IMR-90 (cell line): ENCODE measurements around the gene MRPL54. TPM values are rescaled to one million over a fixed set of nuclear protein-coding genes. Genes with fewer than 3 reads are reported as not detected.

Experiments
- ATAC-seq: fragments of 200-7000 bp; cut with Tn5 transposase; 2 replicates; pipeline ENCODE4 v1.9.1; 2020; ENCODE audit warnings: low read depth, mild to moderate bottlenecking, moderate library complexity
- BruUV-seq: library from RNA; stranded (reverse); fragments of 400-500 nt; replicated peaks from 2 replicates; lab custom pipeline; 2021; lab: Mats Ljungman, UMichigan
- CTCF ChIA-PET: fragments of 300-600 bp; formaldehyde crosslinking; extraction: SDS; loops from one replicate; lab custom pipeline; 2021; ENCODE audit warnings: antibody characterized with exemption; lab: Yijun Ruan, JAX
- POLR2A ChIA-PET: fragments of 300-600 bp; sonication (Branson Sonifier 250); formaldehyde crosslinking; loops from one replicate; lab custom pipeline; 2022; ENCODE audit warnings: antibody characterized with exemption; ENCODE audit not compliant: unreplicated experiment; lab: Charles Lee
- DNase-seq: peaks from one replicate; pipeline ENCODE4 v3.0.0; 2013
- H2AFZ ChIP-seq: replicated peaks from 2 replicates; pipeline ENCODE3; 2013; ENCODE audit warnings: low read length, mild to moderate bottlenecking; ENCODE audit not compliant: poor library complexity
- H2AK5ac ChIP-seq: 2 replicates; pipeline ENCODE4 v1.6.1; 2013; ENCODE audit warnings: low read depth, low read length, inconsistent platforms
- H2AK9ac ChIP-seq: replicated peaks from 2 replicates; pipeline ENCODE3; 2013; ENCODE audit warnings: mild to moderate bottlenecking, low read depth, low read length, moderate library complexity; ENCODE audit not compliant: poor library complexity
- H2BK120ac ChIP-seq: 2 replicates; pipeline ENCODE4 v1.6.1; 2013; ENCODE audit warnings: low read depth, low read length, inconsistent platforms
- H2BK15ac ChIP-seq: 3 replicates; pipeline ENCODE4 v1.6.1; 2013; ENCODE audit warnings: low read depth, low read length, inconsistent platforms
- H2BK20ac ChIP-seq: 2 replicates; pipeline ENCODE4 v1.6.1; 2013; ENCODE audit warnings: low read depth, mild to moderate bottlenecking, inconsistent platforms, low read length, moderate library complexity
- H2BK5ac ChIP-seq: 2 replicates; pipeline ENCODE4 v1.6.1; 2013; ENCODE audit warnings: mild to moderate bottlenecking, low read depth, low read length, inconsistent platforms; ENCODE audit not compliant: poor library complexity, severe bottlenecking
- H3K14ac ChIP-seq: replicated peaks from 2 replicates; pipeline ENCODE4 v1.6.1; 2013; ENCODE audit warnings: low read depth, low read length, inconsistent platforms
- H3K18ac ChIP-seq: 2 replicates; pipeline ENCODE4 v1.6.1; 2013; ENCODE audit warnings: low read depth, low read length, control low read depth
- H3K23ac ChIP-seq: 2 replicates; pipeline ENCODE4 v1.6.1; 2013; ENCODE audit warnings: low read depth, low read length, inconsistent platforms
- H3K27ac ChIP-seq: 2 replicates; pipeline ENCODE4 v1.5.1; 2013; ENCODE audit warnings: mild to moderate bottlenecking, control low read depth, low read length; ENCODE audit not compliant: insufficient read depth
- H3K27me3 ChIP-seq: 2 replicates; pipeline ENCODE4 v1.6.1; 2013; ENCODE audit warnings: low read length; ENCODE audit not compliant: control insufficient read depth, insufficient read depth
- H3K36me3 ChIP-seq: 2 replicates; pipeline ENCODE4 v1.6.1; 2013; ENCODE audit warnings: low read length, mixed read lengths; ENCODE audit not compliant: control insufficient read depth, insufficient read depth
- H3K4ac ChIP-seq: 2 replicates; pipeline ENCODE4 v1.6.1; 2013; ENCODE audit warnings: low read depth, low read length, inconsistent platforms
- H3K4me1 ChIP-seq: 2 replicates; pipeline ENCODE4 v1.6.1; 2013; ENCODE audit warnings: low read length, mixed read lengths; ENCODE audit not compliant: control insufficient read depth, insufficient read depth
- H3K4me2 ChIP-seq: 2 replicates; pipeline ENCODE4 v1.6.1; 2013; ENCODE audit warnings: low read depth, mild to moderate bottlenecking, control low read depth, low read length, moderate library complexity
- H3K4me3 ChIP-seq: 2 replicates; pipeline ENCODE4 v1.5.1; 2013; ENCODE audit warnings: low read depth, mild to moderate bottlenecking, control low read depth, low read length, moderate library complexity; ENCODE audit not compliant: insufficient read depth
- H3K56ac ChIP-seq: 2 replicates; pipeline ENCODE4 v1.6.1; 2013; ENCODE audit warnings: low read length, inconsistent platforms; ENCODE audit not compliant: insufficient read depth; ENCODE audit errors: extremely low read depth
- H3K79me1 ChIP-seq, 2 experiments: 2 replicates each; pipeline ENCODE4 v1.6.1; 2013; ENCODE audit warnings: low read length in 2 of 2, inconsistent platforms in 1 of 2, low read depth in 1 of 2
- H3K9ac ChIP-seq: 2 replicates; pipeline ENCODE4 v1.6.1; 2013; ENCODE audit warnings: low read depth, low read length, control low read depth
- H3K9me1 ChIP-seq: 2 replicates; pipeline ENCODE4 v1.6.1; 2013; ENCODE audit warnings: low read length, inconsistent platforms; ENCODE audit not compliant: insufficient read depth
- H3K9me3 ChIP-seq: 2 replicates; pipeline ENCODE4 v1.6.1; 2013; ENCODE audit warnings: low read length; ENCODE audit not compliant: control insufficient read depth, insufficient read depth
- H4K20me1 ChIP-seq: 2 replicates; pipeline ENCODE4 v1.6.1; 2013; ENCODE audit warnings: low read length, inconsistent platforms; ENCODE audit not compliant: insufficient read depth
- H4K5ac ChIP-seq: 2 replicates; pipeline ENCODE4 v1.6.1; 2013; ENCODE audit warnings: mild to moderate bottlenecking, low read depth, low read length, control low read depth
- H4K8ac ChIP-seq, 2 experiments: 2 replicates each; pipeline ENCODE4 v1.6.1; 2013; ENCODE audit warnings: low read depth in 2 of 2, low read length in 2 of 2, control low read depth in 1 of 2, inconsistent platforms in 1 of 2
- H4K91ac ChIP-seq: 2 replicates; pipeline ENCODE4 v1.6.1; 2013; ENCODE audit warnings: low read depth, low read length, inconsistent platforms; ENCODE audit not compliant: insufficient read depth
- BHLHE40 ChIP-seq: fragments of 150-350 bp; IDR thresholded peaks from 2 replicates; pipeline ENCODE4 v1.6.1; 2016; ENCODE audit warnings: mild to moderate bottlenecking, low read depth, low read length
- CHD1 ChIP-seq: IDR thresholded peaks from 2 replicates; pipeline ENCODE4 v1.6.1; 2012; ENCODE audit warnings: low read depth, low read length, improper control_type of control experiment
- CTCF ChIP-seq: conservative IDR thresholded peaks from 2 replicates; pipeline ENCODE4 v1.5.1; 2012; ENCODE audit warnings: mild to moderate bottlenecking, low read depth, low read length, improper control_type of control experiment
- ELK1 ChIP-seq: fragments of 150-350 bp; IDR thresholded peaks from 2 replicates; pipeline ENCODE4 v1.6.1; 2016; ENCODE audit warnings: low read depth, mild to moderate bottlenecking, low read length, moderate library complexity, borderline replicate concordance
- FOS ChIP-seq: fragments of 150-350 bp; IDR thresholded peaks from 2 replicates; pipeline ENCODE4 v1.6.1; 2016; ENCODE audit warnings: low read depth, low read length
- MAZ ChIP-seq: IDR thresholded peaks from 2 replicates; pipeline ENCODE4 v1.6.1; 2012; ENCODE audit warnings: low read depth, mild to moderate bottlenecking, low read length, improper control_type of control experiment, moderate library complexity, borderline replicate concordance
- MXI1 ChIP-seq: IDR thresholded peaks from 2 replicates; pipeline ENCODE4 v1.6.1; 2012; ENCODE audit warnings: low read depth, mild to moderate bottlenecking, low read length, moderate library complexity, borderline replicate concordance
- POLR2A ChIP-seq: IDR thresholded peaks from 2 replicates; pipeline ENCODE4 v1.6.1; 2012; ENCODE audit warnings: mild to moderate bottlenecking, low read depth, low read length
- RCOR1 ChIP-seq: IDR thresholded peaks from 2 replicates; pipeline ENCODE4 v1.6.1; 2012; ENCODE audit warnings: mild to moderate bottlenecking, low read length, improper control_type of control experiment; ENCODE audit not compliant: insufficient replicate concordance
- RFX5 ChIP-seq: IDR thresholded peaks from 2 replicates; pipeline ENCODE4 v1.8.0; 2012; ENCODE audit warnings: low read depth, mild to moderate bottlenecking, low read length, moderate library complexity
- SMC3 ChIP-seq: fragments of 150-350 bp; IDR thresholded peaks from 2 replicates; pipeline ENCODE4 v1.6.1; 2016; ENCODE audit warnings: low read depth, mild to moderate bottlenecking, antibody characterized with exemption, low read length, moderate library complexity
- whole genome bisulfite sequencing, 2 experiments: methylation state at CpG; one replicate each; pipeline versions ENCODE4 v1.1.5 to v1.1.7; 2013; ENCODE audit warnings: missing lambda C conversion rate in 2 of 2; ENCODE audit not compliant: insufficient read length in 1 of 2; ENCODE audit errors: extremely low coverage in 2 of 2; 5-methylcytosine and 5-hydroxymethylcytosine counted together
- dilution Hi-C: fragments of 300-500 bp; cut with HindIII; formaldehyde crosslinking; loops from one replicate; pipeline ENCODE4 v1.14.3; 2018; ENCODE audit warnings: low sequenced_read_pairs; ENCODE audit not compliant: unreplicated experiment
- in situ Hi-C: fragments of 300-500 bp; cut with MboI; formaldehyde crosslinking; loops from 3 replicates; pipeline ENCODE4 v1.14.3; 2019; ENCODE audit warnings: low sequenced_read_pairs, inconsistent platforms, mixed read lengths
- intact Hi-C: fragments of 100-400 bp; cut with micrococcal nuclease; formaldehyde crosslinking; loops from 2 replicates; pipeline ENCODE4 v1.10.0; 2022
- polyA plus RNA-seq, 3 experiments: library from polyadenylated mRNA; depleted of rRNA; stranded (reverse); fragments of >200 nt; gene quantifications; 2 replicates each; pipeline ENCODE4 v1.2.3, GENCODE V29; 2012; ENCODE audit warnings: low replicate concordance in 1 of 3
- total RNA-seq: library from RNA; depleted of rRNA; stranded (reverse); fragments of >200 nt; gene quantifications from 2 replicates; pipeline ENCODE4 v1.2.3, GENCODE V29; 2012

Gene MRPL54
- total and polyA plus RNA-seq, 2 of the 4 experiments (the other 2 are of a cell fraction) = 55.9 to 75.7 TPM

- WGBS, 2 experiments = 73% methylated on average over 1 of the region's 1 CpG; no CpG with 5 or more reads in 1 of the 2 experiments
- in situ Hi-C loops = no loop called here
Measured at GRCh38 chr19:3776479-3777040, 14.1 kb downstream of the MRPL54 start.

More at GRCh38 chr19:3776479-3777040, 14.1 kb downstream of the MRPL54 start:
- H3K9me3 ChIP-seq = peaks cover 9% of the 10 kb centered on the region
- TF ChIP-seq CTCF = no peak
- no peak for TF ChIP-seq CHD1
- no peak for TF ChIP-seq POLR2A
- TF ChIP-seq BHLHE40 = no peak
- TF ChIP-seq MAZ = no peak
- TF ChIP-seq ELK1 = no peak
- no peak for TF ChIP-seq SMC3
- no peak for TF ChIP-seq RFX5
- TF ChIP-seq FOS = no peak
- TF ChIP-seq RCOR1 = no peak
- no peak for TF ChIP-seq MXI1
- POLR2A ChIA-PET = no interaction called here
- no peak overlapping the region for H3K56ac ChIP-seq
- H2AFZ ChIP-seq = no peak overlapping the region
- DNase-seq (no peak), ATAC-seq (no peak)
- H3K18ac ChIP-seq = no peak overlapping the region
- no peak overlapping the region for H4K91ac ChIP-seq
- no peak overlapping the region for H3K4me2 ChIP-seq
- no peak overlapping the region for H3K9ac ChIP-seq
- H2AK9ac ChIP-seq = no peak overlapping the region
- no peak overlapping the region for H3K23ac ChIP-seq
- CTCF ChIA-PET = no interaction called here
- H2BK15ac ChIP-seq = no peak overlapping the region
- dilution Hi-C loops = no loop called here
- no peak overlapping the region for H3K4me3 ChIP-seq
- no peaks in the 10 kb centered on the region for H3K79me1 ChIP-seq
- no TSS peak for BruUV-seq
- H4K5ac ChIP-seq = no peak overlapping the region
- no peak overlapping the region for H4K8ac ChIP-seq
- H3K27ac ChIP-seq = no peak overlapping the region
- intact Hi-C loops = no loop called here
- no peaks in the 10 kb centered on the region for H3K9me1 ChIP-seq
- no peak overlapping the region for H2BK20ac ChIP-seq
- H2BK120ac ChIP-seq = no peak overlapping the region
- no peak overlapping the region for H3K14ac ChIP-seq
- no peak overlapping the region for H3K4ac ChIP-seq
- peaks cover 5% of the 10 kb centered on the region; the same call in 1 of the 2 replicates for H3K27me3 ChIP-seq
- H2BK5ac ChIP-seq = no peak overlapping the region
- no peaks in the 10 kb centered on the region for H3K36me3 ChIP-seq
- no peak overlapping the region for H2AK5ac ChIP-seq
- H4K20me1 ChIP-seq = no peaks in the 10 kb centered on the region
- H3K4me1 ChIP-seq = no peaks in the 10 kb centered on the region
